ENCODE measurements around the gene MYO3A. TPM values are rescaled to one million over a fixed set of nuclear protein-coding genes. Genes with fewer than 3 reads are reported as not detected.

MYO3A gene
- total and polyA plus RNA-seq, 2 donors (not counting 3 experiments of a cell fraction or from before 2014, with no cell fraction given) = not detected

DNA sequence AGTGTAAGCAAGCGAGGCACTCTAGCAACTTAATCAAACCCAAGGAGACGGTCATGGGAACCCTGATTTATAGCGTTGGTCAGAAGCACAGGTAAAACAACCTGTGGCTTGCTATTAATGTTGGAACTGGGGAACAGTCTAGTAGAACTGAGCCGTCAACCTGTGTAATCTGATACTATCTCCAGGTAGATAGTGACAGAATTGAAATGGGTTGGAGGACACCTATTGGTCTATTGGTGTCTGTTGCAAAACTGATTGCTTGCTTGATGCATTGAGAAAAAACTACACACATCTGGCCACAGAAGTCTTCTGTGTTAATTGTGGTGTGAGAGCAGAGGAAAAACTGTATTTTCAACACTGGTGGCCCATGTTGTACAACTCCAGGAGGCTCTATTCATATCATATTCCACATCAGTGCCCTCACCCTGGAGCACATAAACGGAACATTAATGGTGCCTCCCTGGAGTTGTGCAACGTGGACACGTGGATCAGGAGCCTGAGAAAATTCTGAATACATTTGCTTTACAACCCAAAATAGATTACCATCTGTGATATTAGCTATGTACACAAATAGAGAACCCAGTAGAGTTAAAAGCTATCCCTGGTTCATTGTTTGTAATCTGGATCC is 112.2 kb downstream of the MYO3A start:
- intact Hi-C loops (cut with micrococcal nuclease) = no loop called here
- Histone ChIP-seq H3K79me2 (ENCODE audit: control insufficient read depth, insufficient read depth, low read length) (no peaks in the 10 kb centered on the region), H3K4me1 (ENCODE audit: control insufficient read depth, extremely low read depth, insufficient read depth, low read length) (no peaks in the 10 kb centered on the region), H3K36me3 (ENCODE audit: control insufficient read depth in 2 of 2, extremely low read depth in 1 of 2, insufficient read depth in 2 of 2, low read length in 2 of 2) (no peaks in the 10 kb centered on the region), H3K4me3 (replicated peaks in 1 of 3; ENCODE audit: insufficient read depth in 1 of 3, low read depth in 1 of 3, low read length in 3 of 3) (no peak overlapping the region), H3K9me3 (replicated peaks; ENCODE audit: control insufficient read depth, insufficient read depth, low read length) (peaks cover 6% of the 10 kb centered on the region), H4K20me1 (replicated peaks; ENCODE audit: control insufficient read depth, extremely low read depth, insufficient read depth, low read length) (no peaks in the 10 kb centered on the region), H3K27ac (ENCODE audit: insufficient read depth, low read depth, low read length) (no peak overlapping the region), H3K27me3 (ENCODE audit: control insufficient read depth in 2 of 2, insufficient read depth in 2 of 2, low read length in 2 of 2) (no peaks in the 10 kb centered on the region), H3K9me1 (replicated peaks; ENCODE audit: control insufficient read depth, extremely low read depth, insufficient read depth, low read length) (no peaks in the 10 kb centered on the region), H3K9ac (replicated peaks; ENCODE audit: extremely low read depth, insufficient read depth, low read length) (no peak overlapping the region), H2AFZ (ENCODE audit: low read depth, low read length) (no peak overlapping the region), H3K4me2 (ENCODE audit: insufficient read depth, low read length) (no peak overlapping the region)
- FAIRE-seq (no peak), DNase-seq (ENCODE audit: low read depth, low spot score) (no peak)
- TF ChIP-seq POLR2A (IDR thresholded peaks at IDR 0.05; ENCODE audit: low read depth, low read length) (no peak), FOS (IDR thresholded peaks at IDR 0.05; ENCODE audit: borderline replicate concordance, insufficient read depth, low read length) (no peak)
- TF ChIP-seq, protein P1, sequence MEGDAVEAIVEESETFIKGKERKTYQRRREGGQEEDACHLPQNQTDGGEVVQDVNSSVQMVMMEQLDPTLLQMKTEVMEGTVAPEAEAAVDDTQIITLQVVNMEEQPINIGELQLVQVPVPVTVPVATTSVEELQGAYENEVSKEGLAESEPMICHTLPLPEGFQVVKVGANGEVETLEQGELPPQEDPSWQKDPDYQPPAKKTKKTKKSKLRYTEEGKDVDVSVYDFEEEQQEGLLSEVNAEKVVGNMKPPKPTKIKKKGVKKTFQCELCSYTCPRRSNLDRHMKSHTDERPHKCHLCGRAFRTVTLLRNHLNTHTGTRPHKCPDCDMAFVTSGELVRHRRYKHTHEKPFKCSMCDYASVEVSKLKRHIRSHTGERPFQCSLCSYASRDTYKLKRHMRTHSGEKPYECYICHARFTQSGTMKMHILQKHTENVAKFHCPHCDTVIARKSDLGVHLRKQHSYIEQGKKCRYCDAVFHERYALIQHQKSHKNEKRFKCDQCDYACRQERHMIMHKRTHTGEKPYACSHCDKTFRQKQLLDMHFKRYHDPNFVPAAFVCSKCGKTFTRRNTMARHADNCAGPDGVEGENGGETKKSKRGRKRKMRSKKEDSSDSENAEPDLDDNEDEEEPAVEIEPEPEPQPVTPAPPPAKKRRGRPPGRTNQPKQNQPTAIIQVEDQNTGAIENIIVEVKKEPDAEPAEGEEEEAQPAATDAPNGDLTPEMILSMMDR (IDR thresholded peaks at IDR 0.05; ENCODE audit: extremely low read depth in 1 of 2, insufficient read depth in 1 of 2, low read depth in 1 of 2, low read length in 2 of 2) = no peak
- no TSS peak for BruUV-seq (replicated peaks)
- dilution Hi-C loops (cut with MboI; ENCODE audit: extremely low pct_ligation_motif_present, low sequenced_read_pairs) = no loop called here
- POLR2A ChIA-PET = no interaction called here
- CTCF ChIA-PET = no interaction called here

DNA sequence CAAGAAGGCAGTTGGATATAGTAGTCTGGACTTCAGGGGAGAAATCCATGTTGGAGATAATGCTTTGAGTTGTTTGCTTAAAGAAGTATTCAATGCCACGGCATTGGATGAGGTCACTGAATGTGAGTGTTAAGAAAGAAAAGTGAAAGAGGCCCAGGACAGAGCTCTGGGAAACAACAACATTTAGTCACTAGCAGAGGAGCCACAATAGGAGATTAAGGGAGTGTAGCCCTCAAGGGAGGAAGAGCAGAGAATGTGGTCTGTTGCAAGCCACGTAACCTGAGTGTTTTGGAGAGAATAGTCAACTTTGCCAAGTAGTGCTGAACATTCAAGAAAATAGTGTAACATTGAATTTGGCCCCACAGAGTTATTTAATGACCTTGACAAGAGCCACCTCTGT is 114.7 kb downstream of the MYO3A start:
- POLR2A ChIA-PET = no interaction called here
- Histone ChIP-seq H3K36me3 (ENCODE audit: control insufficient read depth in 2 of 2, extremely low read depth in 1 of 2, insufficient read depth in 2 of 2, low read length in 2 of 2) (no peaks in the 10 kb centered on the region), H3K4me2 (ENCODE audit: insufficient read depth, low read length) (no peak overlapping the region), H3K27ac (ENCODE audit: insufficient read depth, low read depth, low read length) (no peak overlapping the region), H3K4me1 (ENCODE audit: control insufficient read depth, extremely low read depth, insufficient read depth, low read length) (no peaks in the 10 kb centered on the region), H4K20me1 (replicated peaks; ENCODE audit: control insufficient read depth, extremely low read depth, insufficient read depth, low read length) (no peaks in the 10 kb centered on the region), H3K9me3 (replicated peaks; ENCODE audit: control insufficient read depth, insufficient read depth, low read length) (peaks cover 4% of the 10 kb centered on the region), H3K9ac (replicated peaks; ENCODE audit: extremely low read depth, insufficient read depth, low read length) (no peak overlapping the region), H2AFZ (ENCODE audit: low read depth, low read length) (no peak overlapping the region), H3K27me3 (ENCODE audit: control insufficient read depth in 2 of 2, insufficient read depth in 2 of 2, low read length in 2 of 2) (no peaks in the 10 kb centered on the region), H3K9me1 (replicated peaks; ENCODE audit: control insufficient read depth, extremely low read depth, insufficient read depth, low read length) (no peaks in the 10 kb centered on the region), H3K79me2 (ENCODE audit: control insufficient read depth, insufficient read depth, low read length) (no peaks in the 10 kb centered on the region), H3K4me3 (replicated peaks in 1 of 3; ENCODE audit: insufficient read depth in 1 of 3, low read depth in 1 of 3, low read length in 3 of 3) (no peak overlapping the region)
- no peak for TF ChIP-seq EZH2 (IDR thresholded peaks at IDR 0.05; ENCODE audit: borderline replicate concordance, low read depth, low read length, severe bottlenecking)
- no peak for TF ChIP-seq POLR2AphosphoS5 (IDR thresholded peaks at IDR 0.05; ENCODE audit: insufficient read depth, low read depth, low read length)
- TF ChIP-seq, protein P2, sequence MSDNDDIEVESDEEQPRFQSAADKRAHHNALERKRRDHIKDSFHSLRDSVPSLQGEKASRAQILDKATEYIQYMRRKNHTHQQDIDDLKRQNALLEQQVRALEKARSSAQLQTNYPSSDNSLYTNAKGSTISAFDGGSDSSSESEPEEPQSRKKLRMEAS (IDR thresholded peaks at IDR 0.05; ENCODE audit: insufficient read depth, insufficient read length) = no peak
- no peak for TF ChIP-seq JUN (IDR thresholded peaks at IDR 0.05; ENCODE audit: borderline replicate concordance, insufficient read depth, insufficient read length, low read depth)
- TF ChIP-seq POLR2A (IDR thresholded peaks at IDR 0.05; ENCODE audit: low read depth, low read length) = no peak
- no peak for TF ChIP-seq MYC (IDR thresholded peaks at IDR 0.05; ENCODE audit: low read depth, low read length)
- no peak for TF ChIP-seq GATA2 (IDR thresholded peaks at IDR 0.05; ENCODE audit: insufficient read depth, insufficient read length, low read depth, low read length)
- TF ChIP-seq, protein P1 (IDR thresholded peaks at IDR 0.05; ENCODE audit: extremely low read depth in 1 of 2, insufficient read depth in 1 of 2, low read depth in 1 of 2, low read length in 2 of 2) = no peak
- TF ChIP-seq FOS (IDR thresholded peaks at IDR 0.05; ENCODE audit: borderline replicate concordance, insufficient read depth, low read length) = no peak
- intact Hi-C loops (cut with micrococcal nuclease) (no loop called here), dilution Hi-C loops (cut with MboI; ENCODE audit: extremely low pct_ligation_motif_present, low sequenced_read_pairs) (no loop called here)
- no peak for FAIRE-seq
- CTCF ChIA-PET = no interaction called here
- DNase-seq (ENCODE audit: low read depth, low spot score) = no peak
- BruUV-seq (replicated peaks) = no TSS peak

All from endothelial cell of umbilical vein (primary cell).